IPS-18c (cell line): ENCODE data around the gene PLCB1.

Source experiments
- H3K4me3 ChIP-seq: 2 replicates; pipeline ENCODE4 v1.7.0; 2013; ENCODE audit warnings: low read depth, mild to moderate bottlenecking, low read length, moderate library complexity; ENCODE audit not compliant: insufficient read depth
- H3K9me3 ChIP-seq: one replicate; pipeline ENCODE4 v1.6.1; 2013; ENCODE audit warnings: mild to moderate bottlenecking, low read length, moderate library complexity; ENCODE audit not compliant: control insufficient read depth, insufficient read depth

The PLCB1 gene

DNA sequence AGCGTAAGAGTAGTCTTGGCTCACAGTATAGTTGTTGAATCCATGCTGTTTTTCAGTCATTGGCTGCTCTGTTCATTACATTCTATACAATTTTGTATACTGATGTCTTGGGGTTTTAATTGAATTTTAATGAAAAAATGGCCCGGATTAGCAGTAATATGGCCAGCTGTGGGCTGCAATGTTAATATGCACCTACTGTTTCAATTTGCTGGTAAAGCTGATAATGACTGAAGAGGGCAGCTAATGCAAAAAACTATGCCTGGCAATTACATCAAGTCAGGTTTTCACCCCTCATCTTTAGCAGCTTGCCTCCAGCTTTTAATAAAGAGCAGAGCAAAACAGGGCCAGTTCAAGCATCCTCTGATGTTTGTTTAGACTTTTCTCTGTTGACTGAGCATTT is 394.5 kb downstream of the PLCB1 start:
- Histone ChIP-seq H3K4me3 (no peak overlapping the region), H3K9me3 (no peaks in the 10 kb centered on the region)

DNA sequence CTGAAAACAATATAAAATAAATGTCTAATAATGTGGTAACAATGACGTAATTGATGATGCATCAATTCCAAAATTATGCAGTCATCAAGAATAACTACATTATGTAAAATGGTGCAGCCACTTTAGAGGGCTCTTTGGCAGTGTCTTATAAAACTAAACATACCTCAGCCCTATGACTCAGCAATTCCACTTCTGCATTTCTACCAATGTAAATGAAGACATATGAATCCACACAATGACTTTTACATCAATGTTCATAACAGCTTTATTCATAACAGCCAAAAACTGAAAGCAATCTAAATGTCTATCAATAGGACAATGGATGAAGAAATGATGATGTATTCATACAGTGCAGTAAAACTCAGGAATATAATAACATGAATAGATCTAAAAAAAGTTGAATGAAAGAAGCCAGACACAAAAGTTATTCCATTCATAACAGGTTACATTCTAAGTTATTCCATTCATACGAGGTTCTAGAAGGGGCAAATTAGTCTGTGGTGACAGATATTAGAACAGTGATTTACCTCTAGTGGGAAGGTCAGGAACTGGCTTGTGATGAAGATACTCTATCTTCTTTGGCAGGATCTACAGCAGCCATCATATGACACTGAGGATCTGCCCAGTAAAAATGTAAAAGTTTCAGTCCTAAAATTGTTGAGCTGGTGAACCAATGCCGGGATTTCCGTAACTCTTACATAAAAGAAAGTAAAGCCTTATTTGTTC is 396.1 kb downstream of the PLCB1 start:
- no peak overlapping the region for H3K4me3 ChIP-seq
- H3K9me3 ChIP-seq, result no peaks in the 10 kb centered on the region

DNA sequence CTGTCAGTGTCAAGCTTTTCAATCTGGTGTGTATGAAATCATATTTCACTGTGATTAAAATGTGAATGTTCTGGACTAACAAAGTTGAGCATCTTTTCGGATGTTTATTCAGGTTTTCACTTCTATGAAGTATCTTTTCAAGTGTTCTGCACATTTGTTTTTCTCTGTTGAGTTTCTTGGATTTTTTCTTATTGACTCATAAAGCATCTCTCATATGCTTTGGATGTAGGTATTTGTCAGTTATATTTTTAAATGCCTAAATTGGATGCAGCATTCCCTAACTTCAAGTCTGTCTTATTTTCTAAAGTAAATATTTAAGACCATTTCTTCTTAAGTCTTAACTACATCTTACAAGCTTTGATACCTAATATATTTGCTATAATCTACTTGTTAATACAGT is 398.0 kb downstream of the PLCB1 start:
- Histone ChIP-seq H3K4me3 (no peak overlapping the region), H3K9me3 (no peaks in the 10 kb centered on the region)

DNA sequence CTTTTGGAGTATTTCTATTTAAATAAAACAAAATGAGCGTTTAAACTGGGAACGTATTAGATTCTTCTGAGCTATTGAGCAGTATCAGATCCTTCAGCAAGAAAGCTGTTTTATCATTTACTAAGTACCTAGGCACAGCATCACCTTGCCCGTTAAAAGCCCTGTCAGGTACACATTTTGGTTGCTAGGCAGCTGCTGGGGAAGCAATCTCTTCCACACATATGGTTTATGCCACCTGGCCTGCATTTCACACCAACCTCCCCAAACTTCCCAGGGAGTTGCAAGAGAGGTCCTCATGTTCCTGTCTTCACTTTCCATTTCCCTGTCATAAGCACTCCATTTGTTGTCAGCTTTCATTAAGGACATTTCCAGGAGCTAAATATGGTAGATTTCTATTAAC is 400.1 kb downstream of the PLCB1 start:
- no peak overlapping the region for H3K4me3 ChIP-seq

DNA sequence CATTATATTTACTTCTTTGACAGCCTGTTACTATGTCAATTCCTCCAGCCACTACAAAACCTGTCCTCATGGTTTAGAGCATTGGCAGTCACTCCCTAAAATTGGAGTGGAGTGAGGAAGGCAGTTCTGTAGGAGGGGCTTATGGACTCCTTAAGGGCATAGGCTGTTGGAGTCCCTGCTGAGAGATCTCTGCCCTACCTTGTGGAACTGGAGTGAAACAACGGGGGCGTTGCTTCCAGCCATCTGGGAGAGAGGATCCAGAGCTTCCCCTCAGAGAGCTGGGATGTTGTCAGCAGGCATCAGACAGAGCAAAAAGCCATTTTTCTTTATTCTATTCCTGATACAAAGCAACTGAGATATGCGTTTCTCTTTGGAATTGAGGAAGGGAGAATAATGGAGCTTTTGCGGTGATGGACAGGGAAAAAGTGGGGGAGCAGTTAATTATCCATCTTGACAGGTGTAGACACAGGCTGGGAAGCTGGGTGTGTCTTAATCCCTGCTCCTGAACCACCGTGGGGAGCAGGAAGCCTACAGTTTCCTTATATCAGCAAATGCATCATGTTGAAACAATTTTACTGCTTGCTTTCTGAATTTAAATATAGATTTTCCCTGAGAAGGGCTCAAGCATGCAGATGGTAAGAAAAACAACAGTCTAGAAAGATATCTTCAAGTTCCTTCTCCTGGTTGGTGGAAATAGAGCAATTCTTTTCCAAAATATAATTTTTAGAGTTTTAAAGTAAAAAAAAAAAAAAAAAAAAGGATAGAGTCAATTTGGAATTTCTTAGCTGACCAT is 402.5 kb downstream of the PLCB1 start:
- Histone ChIP-seq H3K9me3 (no peaks in the 10 kb centered on the region), H3K4me3 (no peak overlapping the region)

More for the DNA sequence above, 400.1 kb downstream of the PLCB1 start:
- no peaks in the 10 kb centered on the region for H3K9me3 ChIP-seq

DNA sequence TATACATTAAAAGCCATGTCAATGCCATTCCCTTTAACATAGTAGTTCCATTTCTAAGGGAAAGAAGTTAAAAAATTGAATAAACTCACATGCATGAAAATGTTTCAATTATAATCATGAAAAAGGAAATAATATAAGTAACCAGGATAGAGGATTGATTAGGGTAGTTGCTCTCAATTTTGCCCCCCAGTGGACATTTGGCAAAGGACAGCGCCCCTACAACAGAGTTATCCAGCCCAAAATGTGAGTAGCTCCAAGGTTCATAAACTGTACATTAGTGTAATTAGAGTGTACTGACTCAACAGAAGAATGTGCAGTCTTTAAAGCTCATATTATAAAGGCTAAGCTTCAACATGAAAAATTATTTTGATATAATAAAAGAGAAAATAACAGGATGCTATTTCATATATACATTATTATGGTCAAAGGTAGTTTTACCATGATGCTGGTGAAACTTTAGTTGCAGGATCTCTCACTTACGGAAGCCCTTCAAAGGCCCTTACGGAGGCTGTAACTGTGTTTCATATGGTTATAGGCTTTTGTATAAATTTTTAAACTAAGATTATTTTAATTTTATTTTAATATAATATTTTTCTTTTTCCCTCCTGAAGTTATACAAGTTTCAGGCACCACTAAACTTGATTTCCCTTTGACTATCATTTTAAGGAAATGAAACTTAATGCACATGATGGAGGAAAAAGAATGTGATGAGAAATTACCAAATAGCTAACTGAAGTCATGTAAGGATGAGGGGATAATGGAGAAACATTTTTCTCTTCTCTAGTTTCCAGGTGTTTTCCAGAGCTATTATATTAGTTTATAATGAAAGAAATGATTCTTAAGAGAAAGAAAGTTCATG is 403.6 kb downstream of the PLCB1 start:
- Histone ChIP-seq H3K4me3 (no peak overlapping the region), H3K9me3 (no peaks in the 10 kb centered on the region)

DNA sequence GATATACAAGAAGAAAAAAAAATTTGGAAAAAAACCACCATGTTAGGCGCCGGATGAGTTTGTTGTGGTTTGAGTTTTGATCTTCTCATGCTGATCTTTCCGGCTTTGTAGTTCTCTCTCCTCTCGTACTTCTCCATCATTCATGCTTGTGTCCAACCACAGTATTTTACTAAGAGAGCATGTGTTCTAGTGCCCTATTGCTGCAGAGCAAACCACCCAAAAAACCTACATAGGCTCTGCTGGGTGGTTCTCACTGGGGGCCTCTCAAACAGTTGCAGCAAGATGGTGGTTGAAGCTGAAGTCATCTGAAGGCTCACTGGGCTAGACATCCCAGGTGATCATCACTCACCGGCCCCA is 404.2 kb downstream of the PLCB1 start:
- Histone ChIP-seq H3K9me3 (no peaks in the 10 kb centered on the region), H3K4me3 (no peak overlapping the region)

DNA sequence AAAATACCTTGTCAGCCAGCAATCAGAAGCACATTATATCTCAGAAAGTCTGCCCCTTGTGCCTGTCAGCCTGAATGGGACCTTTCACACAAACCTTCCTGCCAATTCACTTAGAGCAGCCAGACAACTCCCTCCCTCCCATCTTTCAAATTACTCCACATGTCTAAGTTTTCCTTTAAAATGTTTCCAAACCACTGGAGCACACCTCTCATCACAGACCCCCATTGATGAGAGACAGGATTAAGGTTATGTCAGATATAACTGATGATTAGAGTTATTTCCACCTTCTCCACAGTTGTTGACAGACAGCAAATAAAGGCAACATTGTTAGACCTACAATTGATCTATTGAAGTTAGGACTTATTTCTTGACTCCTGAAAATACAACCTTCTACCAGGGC is 408.4 kb downstream of the PLCB1 start:
- Histone ChIP-seq H3K9me3 (no peaks in the 10 kb centered on the region), H3K4me3 (no peak overlapping the region)

DNA sequence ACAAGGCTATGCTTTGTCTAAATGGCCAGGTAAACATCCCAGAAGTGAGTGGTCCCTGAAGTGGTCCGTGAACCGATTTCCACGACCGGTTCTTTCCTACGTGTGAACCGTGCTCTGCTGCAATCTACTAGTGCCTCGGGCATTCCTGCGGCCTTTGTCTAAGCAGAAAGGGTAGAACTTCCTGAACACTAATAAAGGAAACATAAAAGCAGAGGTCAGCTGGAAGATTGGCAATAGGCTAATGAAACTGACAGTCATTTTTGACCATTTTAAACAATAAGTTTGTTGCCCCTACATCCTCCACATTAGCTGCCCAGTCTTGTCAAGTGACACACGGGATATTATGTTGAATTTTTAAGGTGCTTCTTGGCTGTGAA is 410.0 kb downstream of the PLCB1 start:
- H3K9me3 ChIP-seq, result no peaks in the 10 kb centered on the region
- no peak overlapping the region for H3K4me3 ChIP-seq

DNA sequence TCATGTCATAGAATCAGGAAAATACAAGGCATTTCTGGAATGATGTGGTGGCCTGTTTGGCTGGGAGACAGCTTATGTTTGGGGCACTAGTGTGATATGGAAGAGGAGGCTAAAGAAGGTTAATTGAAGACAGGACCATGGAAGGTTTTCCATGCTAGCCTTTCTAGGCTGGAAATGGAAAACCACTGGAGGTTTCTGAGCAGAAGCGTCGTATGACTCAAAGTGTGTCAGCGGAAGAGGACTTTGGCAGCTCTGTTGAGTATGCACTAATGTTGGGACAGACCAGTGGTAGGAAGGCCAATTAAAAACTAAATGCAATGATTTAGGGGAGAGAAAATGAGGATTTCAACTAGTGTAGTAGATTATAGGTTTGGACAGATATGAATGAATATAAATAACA is 413.1 kb downstream of the PLCB1 start:
- no peak overlapping the region for H3K4me3 ChIP-seq
- no peaks in the 10 kb centered on the region for H3K9me3 ChIP-seq

DNA sequence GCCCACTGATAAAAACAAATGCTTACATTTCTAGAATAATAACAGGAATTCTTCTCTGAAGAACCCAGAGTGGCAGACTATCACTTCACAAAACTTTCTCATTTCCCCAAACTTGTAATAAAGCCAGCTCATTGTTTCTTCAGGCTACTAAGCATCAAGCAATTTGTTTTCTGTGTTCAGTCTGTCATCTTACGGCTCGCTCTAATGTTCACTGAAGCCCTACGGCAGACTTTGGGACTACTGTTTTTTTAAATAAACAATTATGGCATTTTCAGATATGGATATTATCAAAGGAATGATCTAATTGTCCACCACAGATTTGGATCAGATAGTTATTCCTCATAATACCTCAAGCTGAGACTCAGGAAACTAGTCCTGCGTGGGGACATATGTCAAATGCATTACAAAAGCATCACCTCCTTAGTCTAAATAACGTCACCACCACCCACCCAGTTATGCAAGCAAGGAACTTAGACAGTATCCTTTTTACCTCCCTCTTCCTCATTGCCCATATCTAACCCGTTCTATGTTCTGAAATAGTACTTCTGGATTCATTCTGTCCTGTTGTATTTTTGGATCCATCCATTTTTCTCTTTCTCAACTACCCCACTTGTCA is 415.1 kb downstream of the PLCB1 start:
- no peak overlapping the region for H3K4me3 ChIP-seq
- no peaks in the 10 kb centered on the region for H3K9me3 ChIP-seq

DNA sequence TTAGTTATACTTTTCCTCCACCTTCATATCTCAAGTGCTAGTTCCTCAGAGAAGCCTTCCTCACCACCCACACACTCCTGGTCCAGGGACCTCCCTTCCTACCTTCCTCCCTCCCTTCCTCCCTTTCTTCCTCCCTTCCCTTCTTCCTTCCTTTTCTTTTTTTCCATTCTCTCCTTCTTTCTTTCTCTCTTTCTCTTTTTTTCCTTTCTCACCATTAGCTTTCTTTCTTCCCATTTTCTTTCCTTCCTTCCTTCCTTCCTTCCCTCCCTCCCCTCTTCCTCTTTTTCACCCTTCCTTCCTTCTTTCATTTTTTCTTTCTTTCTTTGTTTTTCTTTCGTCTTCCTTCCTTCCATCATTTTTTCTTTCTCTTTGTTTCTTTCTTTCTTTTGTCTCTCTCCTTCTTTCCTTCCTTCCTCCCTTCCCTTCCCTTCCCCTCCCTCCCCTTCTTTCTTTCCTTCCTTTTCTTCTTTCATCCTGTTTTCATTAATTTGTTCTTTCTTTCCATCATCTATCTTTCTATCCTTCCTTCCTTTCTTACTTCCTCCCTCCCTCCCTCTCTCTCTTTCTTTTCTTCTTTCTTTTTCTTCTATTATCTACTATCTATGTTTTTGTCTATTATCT is 416.0 kb downstream of the PLCB1 start:
- H3K9me3 ChIP-seq, result no peaks in the 10 kb centered on the region

DNA sequence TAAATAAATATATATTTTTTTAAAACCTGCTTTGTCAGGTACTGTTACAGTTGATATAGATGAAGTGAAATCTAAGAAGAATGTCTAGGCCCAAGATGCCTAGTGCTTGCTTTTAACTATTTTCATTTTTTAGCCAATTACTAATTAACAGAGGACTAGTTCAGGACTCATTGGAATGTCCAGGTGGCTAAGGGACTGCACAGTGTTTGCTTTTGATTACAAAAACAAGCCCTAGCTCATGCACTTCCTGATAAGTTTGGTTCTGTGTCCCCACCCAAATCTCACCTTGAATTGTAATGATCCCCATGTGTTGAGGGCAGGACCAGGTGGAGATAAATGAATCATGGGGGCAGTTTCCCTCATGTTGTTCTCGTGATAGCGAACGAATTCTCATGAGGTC is 417.1 kb downstream of the PLCB1 start:
- H3K9me3 ChIP-seq, result no peaks in the 10 kb centered on the region
- H3K4me3 ChIP-seq, result no peak overlapping the region

More for the DNA sequence above, 416.0 kb downstream of the PLCB1 start:
- H3K4me3 ChIP-seq, result no peak overlapping the region

DNA sequence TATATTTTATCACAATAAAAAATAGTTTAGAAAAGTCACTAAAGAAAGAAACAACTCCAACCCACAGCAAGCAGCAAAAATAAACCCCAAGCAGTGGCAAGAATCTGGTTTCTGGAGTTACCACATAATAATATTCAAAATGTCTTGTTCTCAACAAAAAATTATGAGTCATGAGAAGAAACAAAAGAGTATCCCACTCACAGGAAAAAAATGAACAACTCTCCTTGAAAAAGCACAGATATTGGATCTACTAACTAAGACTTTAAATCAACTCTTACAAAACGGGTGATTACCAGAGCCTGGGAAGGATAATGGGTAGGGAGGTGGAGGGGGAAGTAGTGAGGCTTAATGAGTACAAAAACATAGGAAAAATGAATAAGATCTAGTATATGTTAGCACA is 425.6 kb downstream of the PLCB1 start:
- Histone ChIP-seq H3K4me3 (no peak overlapping the region), H3K9me3 (no peaks in the 10 kb centered on the region)

DNA sequence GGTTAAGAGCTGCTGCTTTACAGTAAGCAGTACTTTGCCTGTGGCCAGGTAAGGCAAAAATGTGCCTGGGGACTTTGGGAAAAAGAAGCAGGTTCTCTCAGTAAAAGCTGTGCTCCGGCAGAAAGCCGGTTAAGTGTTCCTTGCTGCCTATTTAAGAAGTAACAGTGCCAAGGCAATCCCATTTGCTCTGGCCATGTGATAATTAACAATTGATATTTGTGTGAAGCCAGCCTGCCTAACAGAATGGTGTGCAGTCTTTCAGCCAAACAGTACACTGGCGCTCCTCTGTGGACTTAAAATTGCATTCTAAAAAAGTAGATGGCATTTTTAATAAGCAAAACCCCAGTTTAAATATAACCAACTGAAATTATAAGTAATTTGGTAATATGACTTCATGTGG is 430.3 kb downstream of the PLCB1 start:
- Histone ChIP-seq H3K9me3 (no peaks in the 10 kb centered on the region), H3K4me3 (no peak overlapping the region)

DNA sequence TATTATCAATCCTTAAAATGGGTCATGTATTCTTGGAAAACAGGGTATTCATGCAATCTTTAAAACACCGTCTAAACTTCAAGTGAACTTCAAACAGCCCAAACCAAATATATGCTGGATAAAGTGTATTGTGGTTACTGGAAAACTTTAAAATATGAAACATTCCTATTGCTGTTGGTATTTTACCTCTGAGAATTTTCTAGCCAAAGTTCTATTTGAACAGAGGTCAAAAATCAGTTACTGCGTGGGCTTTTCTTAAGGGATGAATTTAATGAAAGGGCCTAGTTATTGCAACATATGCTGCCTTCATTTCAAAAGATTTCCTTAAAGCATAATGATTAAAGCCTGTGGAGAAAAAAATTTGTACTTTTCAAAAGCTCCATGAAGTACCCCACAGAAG is 436.0 kb downstream of the PLCB1 start:
- Histone ChIP-seq H3K9me3 (no peaks in the 10 kb centered on the region), H3K4me3 (no peak overlapping the region)

DNA sequence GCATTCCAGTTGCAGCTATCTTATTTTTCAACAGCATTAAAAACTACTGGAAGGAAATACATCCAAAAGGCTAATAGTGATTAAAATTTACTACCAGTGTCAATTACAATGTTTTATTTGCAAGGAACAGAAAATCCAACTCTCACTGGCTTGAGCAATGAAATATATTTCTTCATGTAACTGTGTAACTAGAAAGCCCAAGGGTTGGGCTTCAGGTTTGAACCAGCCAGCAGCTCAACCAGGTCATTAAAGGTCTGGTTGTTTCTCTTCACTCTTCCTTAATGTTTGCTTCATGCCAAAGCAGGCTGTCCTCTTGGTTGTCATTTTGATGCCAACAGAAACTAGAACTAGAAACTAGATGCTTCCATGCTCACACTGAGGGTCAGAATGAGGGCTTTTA is 437.7 kb downstream of the PLCB1 start:
- H3K9me3 ChIP-seq, result no peaks in the 10 kb centered on the region
- no peak overlapping the region for H3K4me3 ChIP-seq
